Activated naive CD4-positive, alpha-beta T cell treated with anti-CD3 and anti-CD28 coated beads, Interleukin-2, amount 50 U/mL, for 24 hours (primary cell): ENCODE results near the gene FURIN.
A peak's percentile ranks its signal among the peaks of the same experiment; 100 is the strongest.
"Not testable (repeated sequence)": the region's sequence is repeated elsewhere in the genome, so short reads cannot be mapped to it uniquely, and the experiment has no call there.

ENCODE experiments used
- H3K27ac Mint-ChIP-seq: one replicate; pipeline ENCODE4 v1.8.0; 2021; ENCODE audit warnings: mild to moderate bottlenecking, mixed read lengths
- H3K27me3 Mint-ChIP-seq: one replicate; pipeline ENCODE4 v1.8.0; 2021; ENCODE audit warnings: mixed read lengths
- H3K36me3 Mint-ChIP-seq: one replicate; pipeline ENCODE4 v1.8.0; 2021; ENCODE audit warnings: mixed read lengths
- H3K4me1 Mint-ChIP-seq: one replicate; pipeline ENCODE4 v1.8.0; 2021; ENCODE audit warnings: mixed read lengths
- H3K4me3 Mint-ChIP-seq: one replicate; pipeline ENCODE4 v1.8.0; 2021; ENCODE audit warnings: mild to moderate bottlenecking, mixed read lengths
- H3K9me3 Mint-ChIP-seq: one replicate; pipeline ENCODE4 v1.8.0; 2021; ENCODE audit warnings: mixed read lengths

The FURIN gene

DNA sequence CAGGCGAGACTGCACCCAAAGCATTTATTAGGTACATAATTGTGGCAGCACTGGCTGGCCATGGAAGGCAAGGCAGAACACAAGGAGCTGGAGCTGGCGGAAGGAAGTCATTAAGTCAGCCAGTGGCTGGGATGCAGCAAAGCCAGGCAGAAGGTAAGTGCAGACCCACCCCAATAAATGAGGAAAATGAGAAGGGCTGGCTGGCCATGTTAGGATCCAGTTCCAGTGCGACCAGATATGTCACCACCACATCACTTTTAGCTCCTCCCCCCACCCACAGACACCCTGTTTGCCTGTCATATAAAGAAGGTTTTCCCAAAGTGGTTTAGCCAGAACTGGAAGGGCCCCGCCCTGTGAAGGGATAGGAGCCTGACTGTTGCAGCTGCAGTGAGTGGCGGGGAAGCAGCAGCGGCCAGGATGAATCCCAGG is at the start of gene FURIN:
Gene FURIN, plus strand, starts transcription at position 328 of the 429 bp plus-strand sequence. CDS start 7,153 bp downstream, outside the sequence.
- Mint-ChIP-seq H3K27ac (peak within 1 kb of the TSS; percentile 77), H3K4me1 (peaks cover 40% of the 10 kb centered on the region), H3K4me3 (peak within 1 kb of the TSS; percentile 86), H3K9me3 (no peaks in the 10 kb centered on the region), H3K36me3 (no peaks in the 10 kb centered on the region), H3K27me3 (no peaks in the 10 kb centered on the region)

DNA sequence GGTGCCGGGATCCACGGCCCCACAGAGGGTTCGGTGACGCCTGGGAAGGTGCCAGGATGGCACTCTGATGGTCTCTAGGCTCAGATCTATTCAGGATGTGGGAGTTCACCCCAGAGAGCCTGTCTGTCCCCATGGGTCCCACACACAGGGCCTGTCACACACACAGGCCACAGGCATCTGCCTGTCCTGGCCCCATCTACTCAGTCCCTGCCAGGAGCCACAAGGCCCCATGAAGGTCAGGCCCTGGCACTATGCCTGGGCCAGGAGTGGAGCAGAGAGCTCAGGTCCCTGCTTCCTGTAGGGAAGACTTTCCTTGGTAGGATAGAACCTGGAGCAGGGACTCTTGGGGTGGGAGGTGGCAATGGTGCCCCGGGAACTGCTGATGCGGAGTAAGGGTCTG is 49.0 kb upstream of the FURIN start:
- Mint-ChIP-seq H3K9me3 (no peaks in the 10 kb centered on the region), H3K27ac (no peak overlapping the region), H3K36me3 (no peaks in the 10 kb centered on the region), H3K4me3 (no peak overlapping the region), H3K27me3 (no peaks in the 10 kb centered on the region), H3K4me1 (peaks cover 16% of the 10 kb centered on the region)

DNA sequence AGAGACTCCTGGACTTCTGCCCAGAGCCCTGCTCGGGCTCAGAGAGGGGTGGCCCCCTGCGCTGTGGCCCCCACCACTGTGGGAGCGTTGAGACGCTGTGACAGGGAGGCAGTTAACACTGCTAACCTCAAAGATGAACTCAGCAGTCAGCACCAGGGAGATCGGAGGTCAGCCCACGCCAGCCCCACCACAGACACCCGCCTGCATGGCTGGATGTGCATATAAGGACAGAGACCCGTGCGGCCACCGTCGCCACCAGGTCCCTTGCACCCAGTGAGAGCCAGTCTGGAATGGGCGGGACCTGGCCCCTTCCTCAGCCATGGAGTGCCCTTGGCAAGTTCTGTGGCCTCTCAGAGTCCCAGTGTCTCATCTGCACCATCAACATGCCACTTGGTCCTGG is 48.5 kb upstream of the FURIN start:
- H3K27ac Mint-ChIP-seq: no peak overlapping the region
- H3K9me3 Mint-ChIP-seq: no peaks in the 10 kb centered on the region
- H3K36me3 Mint-ChIP-seq: no peaks in the 10 kb centered on the region
- no peak overlapping the region for H3K4me3 Mint-ChIP-seq
- no peaks in the 10 kb centered on the region for H3K27me3 Mint-ChIP-seq
- H3K4me1 Mint-ChIP-seq: peaks cover 13% of the 10 kb centered on the region

DNA sequence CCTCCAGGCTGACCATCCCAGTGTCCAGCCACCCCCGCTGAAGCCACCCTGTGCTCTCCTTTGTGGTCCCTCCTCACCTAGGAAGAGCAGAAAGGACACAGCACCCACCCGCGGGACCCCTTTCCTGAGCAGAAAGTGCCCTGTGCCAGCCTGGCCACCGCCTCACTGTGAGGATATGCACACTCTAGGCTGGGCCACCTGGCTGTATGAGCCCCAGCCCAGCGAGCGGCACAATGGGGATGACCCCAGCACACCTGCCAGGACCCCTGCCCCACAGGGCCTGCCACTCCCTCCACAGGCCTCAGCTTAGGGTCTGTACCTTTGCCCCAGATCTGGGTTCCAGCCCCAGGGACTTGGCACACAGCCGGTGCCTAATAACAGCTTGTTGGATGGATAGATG is 47.9 kb upstream of the FURIN start:
- Mint-ChIP-seq H3K27ac (no peak overlapping the region), H3K4me3 (no peak overlapping the region), H3K36me3 (no peaks in the 10 kb centered on the region), H3K4me1 (peaks cover 8% of the 10 kb centered on the region), H3K9me3 (no peaks in the 10 kb centered on the region), H3K27me3 (no peaks in the 10 kb centered on the region)

DNA sequence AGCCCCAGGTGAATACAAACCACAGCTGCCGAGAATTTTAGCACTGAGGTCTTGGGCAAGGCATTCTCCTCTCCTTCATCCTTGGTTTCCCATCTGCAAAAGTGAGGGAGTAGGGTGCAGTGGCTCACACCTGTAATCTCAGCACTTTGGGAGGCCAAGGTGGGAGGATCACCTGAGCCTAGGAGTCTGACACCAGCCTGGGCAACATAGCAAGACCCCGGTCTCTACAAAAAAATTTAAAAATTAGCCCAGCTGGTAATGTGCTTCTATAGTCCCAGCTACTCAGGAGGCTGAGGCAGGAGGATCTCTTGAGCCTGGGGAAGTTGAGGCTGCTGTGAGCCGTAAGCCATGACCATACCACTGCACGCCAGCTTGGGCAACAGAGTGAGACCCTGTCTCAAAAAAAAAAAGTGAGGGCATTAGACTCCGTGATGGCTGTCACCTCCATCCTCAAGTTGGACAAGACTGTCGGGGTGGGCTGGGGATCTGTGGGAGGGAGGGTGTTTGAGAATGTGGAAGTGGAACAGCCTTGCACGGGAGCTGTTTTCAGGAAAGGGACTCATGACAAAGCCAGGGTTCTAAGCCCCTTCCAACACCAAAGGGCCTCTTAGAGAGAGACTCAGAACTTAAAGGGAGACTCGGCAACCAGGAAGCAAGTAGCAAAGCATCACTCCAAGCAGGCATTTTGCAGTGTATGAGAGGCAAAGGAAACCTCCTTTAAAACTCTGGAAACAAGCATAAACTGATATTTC is 46.0 kb upstream of the FURIN start:
- Mint-ChIP-seq H3K4me3 (no peak overlapping the region), H3K36me3 (no peaks in the 10 kb centered on the region), H3K27ac (no peak overlapping the region), H3K4me1 (peaks cover 7% of the 10 kb centered on the region), H3K9me3 (no peaks in the 10 kb centered on the region), H3K27me3 (no peaks in the 10 kb centered on the region)

DNA sequence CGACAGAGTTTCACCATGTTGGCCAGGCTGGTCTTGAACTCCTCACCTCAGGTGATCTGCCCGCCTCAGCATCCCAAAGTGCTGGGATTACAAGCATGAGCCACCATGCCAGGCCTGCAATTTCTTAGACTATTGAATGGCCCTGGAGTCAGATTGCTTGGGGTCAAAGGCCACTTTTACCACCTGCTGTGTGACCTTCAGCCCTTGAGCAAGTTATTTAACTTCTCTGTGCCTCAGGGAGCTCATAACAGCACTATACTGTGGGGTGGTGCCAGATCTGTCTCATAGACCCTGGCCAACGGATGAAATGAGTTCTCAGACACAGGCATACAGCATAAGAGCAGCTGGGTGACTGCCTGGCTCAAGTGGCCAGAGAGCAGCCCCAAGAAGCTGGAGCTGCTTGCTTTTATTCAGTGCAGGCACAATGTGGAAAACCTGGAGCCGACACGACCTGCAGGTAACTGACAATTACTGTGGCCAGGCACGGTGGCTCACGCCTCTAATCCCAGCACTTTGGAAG is 44.9 kb upstream of the FURIN start:
- Mint-ChIP-seq H3K4me1 (peaks cover 4% of the 10 kb centered on the region), H3K27me3 (no peaks in the 10 kb centered on the region), H3K4me3 (no peak overlapping the region), H3K36me3 (no peaks in the 10 kb centered on the region), H3K27ac (no peak overlapping the region), H3K9me3 (no peaks in the 10 kb centered on the region)

DNA sequence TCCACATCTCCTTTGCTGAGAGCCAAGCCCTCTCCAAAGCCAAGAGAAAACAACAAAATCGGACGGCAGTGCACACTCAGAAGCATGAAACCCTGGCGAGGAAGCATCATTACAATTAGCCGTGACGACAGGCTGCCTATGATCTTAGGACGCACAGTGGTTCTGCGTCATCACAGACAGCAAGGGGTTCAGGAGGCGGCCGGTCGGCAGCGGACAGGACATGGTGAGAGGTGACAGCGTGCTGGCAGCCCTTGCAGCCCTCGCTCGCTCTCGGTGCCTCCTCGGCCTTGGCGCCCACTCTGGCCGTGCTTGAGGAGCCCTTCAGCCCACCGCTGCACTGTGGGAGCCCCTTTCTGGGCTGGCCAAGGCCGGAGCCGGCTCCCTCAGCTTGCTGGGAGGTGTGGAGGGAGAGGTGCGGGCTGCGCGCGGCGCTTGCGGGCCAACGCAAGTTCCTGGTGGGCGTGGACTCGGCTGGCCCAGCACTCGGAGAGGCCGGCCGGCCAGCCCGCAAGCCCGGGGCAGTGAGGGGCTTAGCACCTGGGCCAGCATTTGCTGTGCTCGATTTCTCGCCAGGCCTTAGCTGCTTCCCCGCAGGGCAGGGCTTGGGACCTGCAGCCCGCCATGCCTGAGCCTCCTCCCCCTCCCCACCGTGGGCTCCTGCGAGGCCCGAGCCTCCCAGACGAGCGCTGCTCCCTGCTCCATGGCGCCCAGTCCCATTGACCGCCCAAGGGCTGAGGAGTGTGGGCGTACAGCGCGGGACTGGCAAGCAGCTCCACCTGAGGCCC is 43.1 kb upstream of the FURIN start:
- peaks cover 12% of the 10 kb centered on the region for H3K4me1 Mint-ChIP-seq
- not testable (repeated sequence) for H3K4me3 Mint-ChIP-seq, H3K27me3 Mint-ChIP-seq, H3K36me3 Mint-ChIP-seq, H3K9me3 Mint-ChIP-seq, H3K27ac Mint-ChIP-seq

DNA sequence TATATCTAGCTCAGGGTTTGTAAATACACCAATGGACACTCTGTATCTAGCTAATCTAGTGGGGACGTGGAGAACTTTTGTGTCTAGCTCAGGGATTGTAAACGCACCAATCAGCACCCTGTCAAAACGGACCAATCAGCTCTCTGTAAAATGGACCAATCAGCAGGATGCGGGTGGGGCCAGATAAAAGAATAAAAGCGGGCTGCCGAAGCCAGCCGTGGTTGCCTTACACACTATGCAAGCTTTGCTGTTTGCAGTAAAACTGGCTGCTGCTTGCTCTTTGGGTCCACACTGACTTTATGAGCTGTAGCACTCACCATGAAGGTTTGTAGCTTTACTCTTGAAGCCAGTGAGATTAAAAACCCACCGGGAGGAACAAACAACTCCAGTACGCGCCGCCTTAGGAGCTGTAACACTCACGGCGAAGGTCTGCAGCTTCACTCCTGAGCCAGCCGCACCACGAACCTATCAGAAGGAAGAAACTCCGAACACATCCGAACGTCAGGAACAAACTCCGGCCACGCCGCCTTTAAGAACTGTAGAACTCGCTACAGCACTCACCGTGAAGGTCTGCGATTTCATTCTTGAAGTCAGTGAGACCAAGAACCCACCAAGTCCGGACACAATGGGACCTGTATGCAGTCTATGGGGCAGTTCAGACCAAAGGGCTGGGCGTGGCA is 42.0 kb upstream of the FURIN start:
- peaks cover 20% of the 10 kb centered on the region for H3K4me1 Mint-ChIP-seq
- H3K36me3 Mint-ChIP-seq, H3K9me3 Mint-ChIP-seq, H3K4me3 Mint-ChIP-seq, H3K27ac Mint-ChIP-seq, H3K27me3 Mint-ChIP-seq: not testable (repeated sequence)

DNA sequence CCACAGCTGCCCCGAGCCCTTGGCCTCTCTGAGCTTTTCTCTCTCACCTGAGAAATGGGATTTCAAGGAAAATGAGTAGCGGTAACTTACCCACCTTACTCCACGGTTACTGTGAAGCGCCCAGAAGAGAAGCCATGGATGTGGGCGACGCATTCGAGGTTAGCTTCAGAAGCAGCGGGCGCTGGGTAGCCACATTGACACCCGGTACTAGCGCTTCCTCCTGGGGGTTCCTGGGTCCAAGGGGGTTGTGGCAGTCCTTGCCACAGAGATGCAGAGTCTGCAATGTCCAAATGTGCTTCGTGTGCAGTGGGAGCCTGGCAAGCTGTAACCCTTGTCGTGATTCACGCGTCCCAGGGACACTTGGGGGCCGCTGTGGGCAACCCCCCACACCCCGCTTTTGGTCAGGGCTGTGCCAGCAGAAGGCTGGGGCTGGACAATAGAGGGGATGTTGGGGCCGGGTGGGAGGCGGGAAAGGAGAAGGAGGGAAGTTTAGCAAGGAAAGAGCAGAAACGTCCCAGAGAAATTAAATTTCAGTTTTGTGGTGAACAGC is 41.4 kb upstream of the FURIN start:
- Mint-ChIP-seq H3K27me3 (no peaks in the 10 kb centered on the region), H3K4me1 (peaks cover 20% of the 10 kb centered on the region), H3K27ac (no peak overlapping the region), H3K9me3 (no peaks in the 10 kb centered on the region), H3K36me3 (no peaks in the 10 kb centered on the region), H3K4me3 (no peak overlapping the region)

DNA sequence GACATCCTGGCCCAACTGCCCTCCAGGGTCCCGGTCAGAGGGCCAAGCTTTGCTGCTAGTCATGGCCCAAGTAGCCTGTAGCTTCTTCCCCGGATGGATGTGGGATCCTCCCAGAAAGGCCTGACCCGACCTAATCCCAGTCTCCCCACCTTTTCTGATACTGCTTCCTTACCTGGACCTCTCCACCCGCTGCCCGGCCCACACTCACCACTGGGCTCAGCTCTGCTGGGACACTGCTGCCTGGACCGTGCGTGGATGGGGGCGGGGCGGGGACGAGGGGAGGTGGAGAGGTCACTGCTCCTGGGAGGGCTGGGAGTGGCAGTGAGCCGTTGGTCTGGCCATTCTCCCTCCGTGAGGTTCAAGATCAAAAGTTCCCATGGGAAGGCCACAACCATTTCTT is 40.3 kb upstream of the FURIN start:
- Mint-ChIP-seq H3K4me1 (peaks cover 20% of the 10 kb centered on the region), H3K27ac (no peak overlapping the region), H3K9me3 (no peaks in the 10 kb centered on the region), H3K27me3 (no peaks in the 10 kb centered on the region), H3K36me3 (no peaks in the 10 kb centered on the region), H3K4me3 (no peak overlapping the region)

DNA sequence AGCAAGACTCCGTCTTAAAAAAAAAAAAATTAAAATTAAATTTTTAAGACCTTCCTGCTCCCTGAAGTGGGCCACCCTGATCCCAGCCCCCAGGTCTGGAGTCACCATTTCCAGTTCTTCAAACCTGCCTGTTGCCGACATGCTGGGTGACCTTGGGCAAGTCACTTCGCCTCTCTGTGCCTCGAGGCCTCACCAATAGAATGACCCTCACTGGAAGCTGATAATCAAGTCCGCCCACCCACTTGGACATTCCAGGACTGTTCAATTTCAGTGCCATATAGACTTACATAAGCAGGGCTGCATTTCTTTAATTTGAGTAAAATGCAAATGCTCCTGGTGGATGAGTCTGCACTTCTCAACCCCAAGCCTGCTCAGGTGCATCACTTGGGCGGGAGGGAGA is 39.3 kb upstream of the FURIN start:
- Mint-ChIP-seq H3K27ac (no peak overlapping the region), H3K27me3 (no peaks in the 10 kb centered on the region), H3K4me1 (peaks cover 20% of the 10 kb centered on the region), H3K36me3 (no peaks in the 10 kb centered on the region), H3K4me3 (no peak overlapping the region), H3K9me3 (no peaks in the 10 kb centered on the region)

DNA sequence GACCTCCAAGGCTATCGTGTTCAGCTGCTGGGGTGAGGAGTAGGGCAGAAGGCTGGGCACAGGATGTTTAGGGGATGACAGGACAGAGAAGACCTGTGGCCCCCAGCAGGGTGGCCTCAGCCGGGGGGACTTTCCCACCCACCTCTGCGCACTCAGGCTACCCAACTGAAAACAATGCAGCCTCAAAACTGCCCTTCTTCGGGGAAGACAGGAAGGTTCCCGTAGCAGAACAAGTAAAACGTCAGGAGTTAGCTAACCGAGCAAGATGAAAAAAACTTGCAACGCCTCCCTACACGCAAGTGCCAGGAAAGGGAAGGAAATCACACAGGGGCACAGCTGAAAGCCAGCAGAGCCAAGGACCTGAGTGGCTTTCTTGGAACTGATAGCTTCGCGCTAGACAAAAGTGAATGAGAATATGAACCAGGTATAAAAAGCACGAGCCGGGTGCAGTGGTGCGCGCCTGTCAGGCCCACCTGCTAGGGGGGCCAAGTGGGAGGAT is 38.4 kb upstream of the FURIN start:
- Mint-ChIP-seq H3K27ac (peak overlapping the region; percentile 70), H3K4me1 (peaks cover 20% of the 10 kb centered on the region), H3K36me3 (no peaks in the 10 kb centered on the region), H3K27me3 (no peaks in the 10 kb centered on the region), H3K4me3 (peak overlapping the region; percentile 71), H3K9me3 (no peaks in the 10 kb centered on the region)

DNA sequence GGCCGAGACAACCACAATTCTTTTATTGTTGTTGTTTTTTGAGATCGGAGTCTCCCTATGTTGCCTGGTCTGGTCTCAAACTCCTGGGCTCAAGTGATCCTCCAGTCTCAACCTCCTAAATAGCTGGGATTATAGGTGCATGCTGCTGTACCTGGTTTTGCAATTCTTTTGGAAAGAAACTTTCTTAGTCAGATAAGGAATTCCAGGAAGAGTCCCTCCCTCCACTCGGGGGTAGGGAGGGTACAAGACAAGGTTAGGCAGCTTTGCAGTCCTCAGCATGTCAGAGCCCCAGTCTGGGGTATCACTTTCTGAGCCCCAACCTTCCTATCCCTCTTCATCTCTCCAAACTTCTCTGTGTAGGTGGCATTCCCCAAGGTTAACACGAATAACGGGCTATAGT is 33.8 kb upstream of the FURIN start:
- H3K27me3 Mint-ChIP-seq: no peaks in the 10 kb centered on the region
- no peak overlapping the region for H3K4me3 Mint-ChIP-seq
- H3K9me3 Mint-ChIP-seq: no peaks in the 10 kb centered on the region
- no peak overlapping the region for H3K27ac Mint-ChIP-seq
- H3K4me1 Mint-ChIP-seq: peaks cover 43% of the 10 kb centered on the region
- no peaks in the 10 kb centered on the region for H3K36me3 Mint-ChIP-seq

DNA sequence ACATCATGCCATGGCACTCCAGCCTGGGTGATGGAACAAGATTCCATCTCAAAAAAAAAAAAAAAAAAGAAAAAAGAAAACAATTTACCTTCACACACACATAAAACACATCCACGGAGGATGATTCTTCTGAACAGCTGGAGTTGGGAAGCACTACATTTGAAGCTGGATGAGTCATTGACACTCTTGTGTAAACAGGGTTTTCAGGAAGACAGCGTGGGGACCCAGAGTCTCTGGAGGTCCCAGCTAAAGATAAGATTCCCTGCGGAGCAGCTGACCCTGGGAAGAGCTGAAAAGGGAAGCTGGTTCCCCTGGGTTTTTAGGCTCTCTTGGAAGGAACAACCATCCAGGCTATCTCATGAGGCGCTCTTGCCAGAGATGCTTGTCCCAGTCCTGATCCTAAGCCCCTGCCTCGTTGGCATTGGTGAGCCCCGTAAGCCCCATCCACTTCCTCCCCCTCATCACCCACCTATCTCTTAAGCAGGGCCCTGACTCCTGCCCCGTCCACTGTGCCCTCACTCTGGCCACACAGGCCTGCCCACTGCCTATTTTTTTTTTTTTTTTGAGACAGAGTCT is 32.0 kb upstream of the FURIN start:
- peaks cover 35% of the 10 kb centered on the region for H3K4me1 Mint-ChIP-seq
- no peaks in the 10 kb centered on the region for H3K27me3 Mint-ChIP-seq
- H3K27ac Mint-ChIP-seq: peak overlapping the region; percentile 59
- no peak overlapping the region for H3K4me3 Mint-ChIP-seq
- H3K36me3 Mint-ChIP-seq: no peaks in the 10 kb centered on the region
- H3K9me3 Mint-ChIP-seq: no peaks in the 10 kb centered on the region

DNA sequence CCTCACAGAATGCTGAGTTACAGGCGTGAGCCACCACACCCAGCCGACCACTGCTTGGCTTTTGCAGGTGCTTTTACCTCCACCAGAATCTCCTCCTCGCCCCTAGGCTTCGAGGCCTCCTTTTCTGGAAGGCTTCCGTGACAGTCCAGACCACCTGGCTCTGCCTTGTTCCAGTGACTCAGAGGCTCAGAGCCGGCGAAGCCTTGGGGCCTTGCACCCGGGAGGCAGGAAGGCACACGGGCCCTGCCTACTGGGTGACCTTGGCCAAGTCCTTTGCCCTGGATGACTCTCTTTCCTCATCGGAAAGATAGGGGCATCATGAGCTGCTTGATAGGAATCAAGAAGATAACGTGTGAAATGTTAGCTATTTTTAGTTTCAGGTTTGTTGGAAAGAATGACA is 31.3 kb upstream of the FURIN start:
- no peaks in the 10 kb centered on the region for H3K27me3 Mint-ChIP-seq
- peaks cover 35% of the 10 kb centered on the region for H3K4me1 Mint-ChIP-seq
- peak overlapping the region; percentile 81 for H3K27ac Mint-ChIP-seq

More for the DNA sequence above, 31.3 kb upstream of the FURIN start:
- no peaks in the 10 kb centered on the region for H3K36me3 Mint-ChIP-seq
- no peaks in the 10 kb centered on the region for H3K9me3 Mint-ChIP-seq
- peak overlapping the region; percentile 62 for H3K4me3 Mint-ChIP-seq
